DMS114 treated with DMSO at 0.1 percent for 48 hours (cell line): ENCODE measurements around the gene POU2F1.

Experiments
- DNase-seq: peaks from one replicate; lab custom pipeline; 2025; ENCODE audit not compliant: unreplicated experiment; lab: John Stamatoyannopoulos, UW

The POU2F1 gene

DNA sequence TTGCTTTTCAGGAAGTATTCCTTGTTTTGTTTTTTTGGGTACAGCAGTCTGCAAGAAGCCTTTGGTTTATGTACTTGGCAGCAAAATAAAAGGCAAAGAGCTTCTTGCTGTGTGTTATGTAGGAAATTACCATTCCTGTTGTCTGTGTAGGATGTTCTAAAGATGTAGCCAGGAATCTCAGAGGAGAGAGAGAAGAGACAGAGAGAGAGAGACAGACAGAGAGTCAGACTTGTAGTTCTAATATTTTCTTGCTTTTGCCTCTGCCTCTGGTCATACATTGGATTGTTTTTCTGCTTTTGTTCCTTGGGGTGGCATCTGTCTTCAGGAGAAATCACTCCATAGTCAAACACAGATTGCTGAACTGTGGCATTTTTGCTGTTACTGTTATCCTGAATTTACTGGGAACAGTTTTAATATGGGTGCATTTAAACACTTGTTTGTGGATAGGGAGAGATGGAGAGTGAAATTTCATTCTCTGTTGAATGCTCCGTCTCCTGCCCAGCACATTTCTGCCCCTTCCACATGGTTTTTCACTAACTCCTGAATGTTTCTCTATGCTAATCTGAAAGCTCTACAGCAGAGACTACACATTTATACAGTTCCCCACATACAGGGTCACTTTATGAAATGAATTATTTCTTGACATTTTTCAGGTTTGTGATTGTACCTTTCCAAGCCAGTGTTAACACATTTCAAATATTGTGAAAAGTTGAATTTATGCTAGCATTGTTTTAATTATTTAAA lies 49.8 kb downstream of the POU2F1 start:
- DNase-seq = no peak

- DNase-seq = no peak
These were observed 51.8 kb downstream of the POU2F1 start for GRCh38 chr1:167272369-167272957.

GRCh38 chr1:167273027-167273800 lies 52.5 kb downstream of the POU2F1 start:
- DNase-seq = no peak

DNA sequence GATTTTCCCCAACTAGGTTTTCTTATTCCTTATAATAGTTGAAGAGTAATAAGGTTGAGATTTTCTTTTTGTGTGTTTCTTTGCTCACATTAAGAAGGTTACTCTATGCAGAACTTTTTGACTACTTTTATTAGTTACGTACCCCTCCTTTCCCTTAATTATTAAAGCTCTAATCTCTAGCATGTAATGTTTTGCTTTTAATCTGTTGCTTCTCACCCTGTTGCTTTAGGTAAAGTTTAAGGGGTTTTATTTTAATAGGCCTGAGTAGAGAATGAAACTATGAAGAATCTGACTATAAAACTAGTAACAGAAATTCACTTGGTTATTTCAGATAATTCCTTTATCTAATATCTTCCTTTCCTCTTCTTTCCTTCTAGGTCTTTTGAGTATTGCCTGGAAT lies 53.4 kb downstream of the POU2F1 start:
- DNase-seq = no peak

GRCh38 chr1:167276969-167277368 lies 56.3 kb downstream of the POU2F1 start:
- no peak for DNase-seq

- DNase-seq = no peak
These were observed 57.8 kb downstream of the POU2F1 start for GRCh38 chr1:167278497-167278896.

DNA sequence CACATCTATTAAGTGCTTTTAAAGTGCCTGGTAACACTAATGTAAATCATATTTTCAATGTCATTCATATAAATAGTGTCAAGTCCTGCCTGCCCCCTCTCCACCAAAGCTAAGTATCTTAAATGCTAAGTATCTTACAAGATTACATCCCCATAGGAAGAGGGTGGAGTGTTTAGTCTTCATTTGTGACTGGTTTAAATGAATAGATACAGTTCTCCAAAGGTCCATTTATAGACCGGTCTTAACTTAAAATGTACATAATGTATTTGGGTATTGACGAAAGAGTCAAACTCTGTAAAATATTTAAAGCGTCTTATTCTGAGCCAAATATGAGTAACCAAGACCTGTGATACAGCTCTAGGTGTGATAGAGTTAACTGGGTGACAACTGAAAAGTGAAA lies 60.2 kb downstream of the POU2F1 start:
- no peak for DNase-seq

- DNase-seq = no peak
These were observed 67.8 kb downstream of the POU2F1 start for GRCh38 chr1:167288390-167289074.

- DNase-seq = no peak
These were observed 68.4 kb downstream of the POU2F1 start for GRCh38 chr1:167289075-167289442.

- DNase-seq = no peak
These were observed 69.3 kb downstream of the POU2F1 start for GRCh38 chr1:167289966-167290365.

GRCh38 chr1:167291539-167292185 lies 71.0 kb downstream of the POU2F1 start:
- no peak for DNase-seq

DNA sequence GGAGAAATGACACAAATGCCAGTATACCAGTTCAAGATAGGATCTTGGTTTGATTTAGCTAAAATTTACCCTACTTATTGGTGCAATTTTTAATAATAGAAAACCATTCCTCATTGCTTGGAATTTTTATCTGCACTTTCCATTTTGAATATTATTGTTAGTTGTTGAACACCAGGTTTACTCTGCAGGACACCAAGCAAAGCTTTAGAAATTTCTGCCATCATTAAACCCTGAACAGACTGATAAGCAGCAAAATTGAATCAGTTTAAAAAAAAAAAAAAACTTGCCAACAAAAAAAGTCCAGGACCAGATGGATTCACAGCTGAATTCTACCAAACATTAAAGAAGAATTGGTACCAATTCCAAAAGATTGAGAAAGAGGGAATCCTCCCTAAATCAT lies 71.5 kb downstream of the POU2F1 start:
- no peak for DNase-seq

- no peak for DNase-seq
These were observed 72.4 kb downstream of the POU2F1 start for GRCh38 chr1:167293057-167293456.

- no peak for DNase-seq
These were observed 73.8 kb downstream of the POU2F1 start for GRCh38 chr1:167294528-167294927.

- DNase-seq = no peak
These were observed 76.8 kb downstream of the POU2F1 start for GRCh38 chr1:167297222-167298214.

DNA sequence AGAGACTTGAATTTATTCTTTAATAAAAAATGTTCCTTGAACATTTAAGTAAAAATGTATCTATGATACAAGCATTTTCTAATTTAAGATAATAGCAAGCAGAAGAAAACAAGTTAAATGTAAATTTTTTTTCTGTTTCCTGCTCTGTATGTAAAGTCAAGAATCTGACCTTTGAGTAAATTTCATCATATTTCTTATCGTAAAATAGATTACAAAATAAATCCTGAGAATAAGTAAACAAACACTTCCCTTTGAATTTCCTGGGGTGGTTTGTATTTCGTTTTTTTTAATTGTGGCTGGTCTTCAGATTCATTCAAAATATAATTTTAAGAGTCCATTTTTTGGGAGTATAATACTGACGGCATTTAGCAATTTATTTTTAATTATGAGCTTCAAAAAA lies 77.6 kb downstream of the POU2F1 start:
- DNase-seq = no peak

GRCh38 chr1:167301355-167301754 lies 80.7 kb downstream of the POU2F1 start:
- no peak for DNase-seq

- DNase-seq = no peak
These were observed 83.5 kb downstream of the POU2F1 start for GRCh38 chr1:167304165-167304564.

- DNase-seq = no peak
These were observed 84.5 kb downstream of the POU2F1 start for GRCh38 chr1:167305059-167305705.
